H9 (cell line): ENCODE data around the gene TFAM. TPM values are rescaled to one million over a fixed set of nuclear protein-coding genes. Genes with fewer than 3 reads are reported as not detected.

Experiments
- DNase-seq: peaks from one replicate; pipeline ENCODE4 v3.0.0-alpha.2; 2017
- H2AFZ ChIP-seq: one replicate; pipeline ENCODE4 v1.6.1; 2013; ENCODE audit warnings: mild to moderate bottlenecking, low read length, control low read depth, moderate library complexity
- H2AK5ac ChIP-seq: 2 replicates; pipeline ENCODE4 v1.6.1; 2013; ENCODE audit warnings: low read length, control low read depth, mixed read lengths; ENCODE audit not compliant: insufficient read length
- H2BK120ac ChIP-seq: one replicate; pipeline ENCODE4 v1.6.1; 2013; ENCODE audit warnings: low read depth, mild to moderate bottlenecking, low read length, control low read depth, inconsistent platforms; ENCODE audit not compliant: poor library complexity, severe bottlenecking
- H2BK12ac ChIP-seq: 2 replicates; pipeline ENCODE4 v1.6.1; 2013; ENCODE audit warnings: low read length, control low read depth, mixed read lengths, low read depth; ENCODE audit not compliant: insufficient read length
- H2BK15ac ChIP-seq: 2 replicates; pipeline ENCODE4 v1.6.1; 2013; ENCODE audit warnings: low read depth, low read length, control low read depth
- H2BK20ac ChIP-seq: one replicate; pipeline ENCODE4 v1.6.1; 2013; ENCODE audit warnings: low read depth, mild to moderate bottlenecking, low read length, control low read depth, inconsistent platforms; ENCODE audit not compliant: poor library complexity, severe bottlenecking
- H2BK5ac ChIP-seq: 2 replicates; pipeline ENCODE4 v1.6.1; 2013; ENCODE audit warnings: low read length, control low read depth, mixed read lengths; ENCODE audit not compliant: insufficient read length
- H3K14ac ChIP-seq: 2 replicates; pipeline ENCODE4 v1.6.1; 2013; ENCODE audit warnings: low read length, control low read depth; ENCODE audit not compliant: insufficient read depth
- H3K18ac ChIP-seq: 2 replicates; pipeline ENCODE4 v1.6.1; 2013; ENCODE audit warnings: low read depth, mild to moderate bottlenecking, mixed read lengths, low read length, control low read depth; ENCODE audit not compliant: insufficient read length
- H3K23ac ChIP-seq: 2 replicates; pipeline ENCODE4 v1.6.1; 2013; ENCODE audit warnings: low read length, control low read depth, mixed read lengths, low read depth; ENCODE audit not compliant: insufficient read length
- H3K23me2 ChIP-seq: 2 replicates; pipeline ENCODE4 v1.6.1; 2013; ENCODE audit warnings: low read depth, mild to moderate bottlenecking, mixed read lengths, low read length, control low read depth; ENCODE audit not compliant: insufficient read length, poor library complexity, severe bottlenecking
- H3K27ac ChIP-seq: 2 replicates; pipeline ENCODE4 v1.5.1; 2013; ENCODE audit warnings: low read length, control low read depth, mixed read lengths, low read depth; ENCODE audit not compliant: insufficient read length
- H3K27me3 ChIP-seq: 2 replicates; pipeline ENCODE4 v1.6.1; 2013; ENCODE audit warnings: low read length, control low read depth, inconsistent platforms; ENCODE audit not compliant: insufficient read depth
- H3K4ac ChIP-seq: 2 replicates; pipeline ENCODE4 v1.6.1; 2013; ENCODE audit warnings: low read depth, mild to moderate bottlenecking, control low read depth, inconsistent platforms, low read length, moderate library complexity
- H3K4me1 ChIP-seq: 2 replicates; pipeline ENCODE4 v1.6.1; 2013; ENCODE audit warnings: low read length, control low read depth, inconsistent platforms; ENCODE audit not compliant: insufficient read depth
- H3K4me2 ChIP-seq: 2 replicates; pipeline ENCODE4 v1.6.1; 2013; ENCODE audit warnings: low read length, control low read depth, mixed read lengths; ENCODE audit not compliant: insufficient read length, insufficient read depth
- H3K56ac ChIP-seq: 2 replicates; pipeline ENCODE4 v1.6.1; 2013; ENCODE audit warnings: low read depth, mild to moderate bottlenecking, mixed read lengths, low read length, control low read depth; ENCODE audit not compliant: insufficient read length
- H3K79me1 ChIP-seq: 2 replicates; pipeline ENCODE4 v1.6.1; 2013; ENCODE audit warnings: low read depth, mild to moderate bottlenecking, moderate library complexity, low read length, control low read depth, inconsistent platforms; ENCODE audit not compliant: insufficient read depth, poor library complexity, severe bottlenecking
- H3K79me2 ChIP-seq: 2 replicates; pipeline ENCODE4 v1.6.1; 2013; ENCODE audit warnings: low read length, control low read depth, inconsistent platforms; ENCODE audit not compliant: insufficient read depth
- H3K9ac ChIP-seq: 2 replicates; pipeline ENCODE4 v1.6.1; 2013; ENCODE audit warnings: low read length, control low read depth, mixed read lengths; ENCODE audit not compliant: insufficient read length; ENCODE audit errors: extremely low read depth
- H3K9me3 ChIP-seq: one replicate; pipeline ENCODE4 v1.6.1; 2013; ENCODE audit warnings: low read depth, low read length, inconsistent platforms; ENCODE audit not compliant: control insufficient read depth
- H3T11ph ChIP-seq: one replicate; pipeline ENCODE4 v1.6.1; 2013; ENCODE audit warnings: mild to moderate bottlenecking, low read length, control low read depth, inconsistent platforms
- H4K20me1 ChIP-seq: one replicate; pipeline ENCODE4 v1.6.1; 2013; ENCODE audit not compliant: control insufficient read depth, insufficient read length, insufficient read depth
- H4K5ac ChIP-seq: 2 replicates; pipeline ENCODE4 v1.6.1; 2013; ENCODE audit warnings: low read depth, mild to moderate bottlenecking, mixed read lengths, low read length, control low read depth; ENCODE audit not compliant: insufficient read length
- H4K8ac ChIP-seq: replicated peaks from 2 replicates; pipeline ENCODE4 v1.6.1; 2013; ENCODE audit warnings: low read length, control low read depth, mixed read lengths, low read depth; ENCODE audit not compliant: insufficient read length
- H4K91ac ChIP-seq: 2 replicates; pipeline ENCODE4 v1.6.1; 2013; ENCODE audit warnings: low read depth, mild to moderate bottlenecking, moderate library complexity, mixed read lengths, low read length, control low read depth; ENCODE audit not compliant: insufficient read length
- H3K27ac Mint-ChIP-seq, 3 experiments: 2 replicates in 2 of 3; 3 replicates in 1 of 3; pipeline ENCODE4 v1.8.0; 2020 to 2021; ENCODE audit warnings: mixed read lengths in 3 of 3, mild to moderate bottlenecking in 1 of 3, moderate library complexity in 1 of 3
- H3K27me3 Mint-ChIP-seq: 2 replicates; pipeline ENCODE4 v1.8.0; 2021; ENCODE audit warnings: low read depth, mild to moderate bottlenecking, moderate library complexity, mixed read lengths
- H3K36me3 Mint-ChIP-seq, 3 experiments: 2 replicates in 2 of 3; 3 replicates in 1 of 3; pipeline ENCODE4 v1.8.0; 2020 to 2021; ENCODE audit warnings: low read depth in 3 of 3, mixed read lengths in 3 of 3; ENCODE audit not compliant: insufficient read depth in 1 of 3
- H3K4me1 Mint-ChIP-seq, 2 experiments: 2 replicates each; pipeline ENCODE4 v1.8.0; 2020; ENCODE audit warnings: mixed read lengths in 2 of 2
- H3K4me3 Mint-ChIP-seq, 2 experiments: 2 replicates in 1 of 2; 3 replicates in 1 of 2; pipeline ENCODE4 v1.8.0; 2020 to 2021; ENCODE audit warnings: mild to moderate bottlenecking in 2 of 2, mixed read lengths in 2 of 2, moderate library complexity in 1 of 2
- H3K9me3 Mint-ChIP-seq, 2 experiments: 2 replicates in 1 of 2; 3 replicates in 1 of 2; pipeline ENCODE4 v1.8.0; 2020; ENCODE audit warnings: mild to moderate bottlenecking in 2 of 2, mixed read lengths in 2 of 2, moderate library complexity in 1 of 2
- WGBS: extraction: QIAGEN DNeasy Blood & Tissue Kit; methylation state at CpG from one replicate; pipeline ENCODE4 v1.1.7; 2013; ENCODE audit warnings: missing lambda C conversion rate, low lambda C conversion rate, mixed read lengths; ENCODE audit not compliant: insufficient read length; ENCODE audit errors: extremely low coverage; 5-methylcytosine and 5-hydroxymethylcytosine counted together
- total RNA-seq: library from RNA; stranded (reverse); gene quantifications from 2 replicates; pipeline ENCODE4 v1.2.1, GENCODE V29; 2021
- TF ChIP-seq, protein P1 (sequence below): fragments of 200-600 bp; sonication (generic); conservative IDR thresholded peaks from 3 replicates; pipeline ENCODE4 v1.8.0; 2021; ENCODE audit warnings: antibody characterized with exemption, mild to moderate bottlenecking

Gene TFAM
- total RNA-seq, 1 experiment from 2014 or later: 144 TPM

- Histone ChIP-seq H3K4me2 (no peak overlapping the region), H3K4ac (no peak overlapping the region), H3K79me1 (no peaks in the 10 kb centered on the region), H2BK20ac (no peak overlapping the region), H3K4me1 (peaks cover 5% of the 10 kb centered on the region; the same call in 1 of the 2 replicates), H2AFZ (peak overlapping the region; percentile 36), H3K18ac (no peak overlapping the region), H3K27ac (no peak overlapping the region), H4K8ac (no peak overlapping the region), H3K23ac (no peak overlapping the region), H3T11ph (no peak overlapping the region), H3K9me3 (no peaks in the 10 kb centered on the region), H3K56ac (no peak overlapping the region), H3K23me2 (no peaks in the 10 kb centered on the region), H4K20me1 (no peaks in the 10 kb centered on the region), H2BK12ac (no peak overlapping the region), H3K9ac (no peak overlapping the region), H2BK120ac (no peak overlapping the region), H2BK5ac (no peak overlapping the region), H2AK5ac (no peak overlapping the region), H2BK15ac (no peak overlapping the region), H3K27me3 (no peaks in the 10 kb centered on the region), H3K79me2 (no peaks in the 10 kb centered on the region), H3K14ac (no peak overlapping the region), H4K91ac (no peak overlapping the region), H4K5ac (no peak overlapping the region)
- peaks cover 12 to 13% of the 10 kb centered on the region in 2 experiments for H3K4me1 Mint-ChIP-seq
- TF ChIP-seq, protein P1, sequence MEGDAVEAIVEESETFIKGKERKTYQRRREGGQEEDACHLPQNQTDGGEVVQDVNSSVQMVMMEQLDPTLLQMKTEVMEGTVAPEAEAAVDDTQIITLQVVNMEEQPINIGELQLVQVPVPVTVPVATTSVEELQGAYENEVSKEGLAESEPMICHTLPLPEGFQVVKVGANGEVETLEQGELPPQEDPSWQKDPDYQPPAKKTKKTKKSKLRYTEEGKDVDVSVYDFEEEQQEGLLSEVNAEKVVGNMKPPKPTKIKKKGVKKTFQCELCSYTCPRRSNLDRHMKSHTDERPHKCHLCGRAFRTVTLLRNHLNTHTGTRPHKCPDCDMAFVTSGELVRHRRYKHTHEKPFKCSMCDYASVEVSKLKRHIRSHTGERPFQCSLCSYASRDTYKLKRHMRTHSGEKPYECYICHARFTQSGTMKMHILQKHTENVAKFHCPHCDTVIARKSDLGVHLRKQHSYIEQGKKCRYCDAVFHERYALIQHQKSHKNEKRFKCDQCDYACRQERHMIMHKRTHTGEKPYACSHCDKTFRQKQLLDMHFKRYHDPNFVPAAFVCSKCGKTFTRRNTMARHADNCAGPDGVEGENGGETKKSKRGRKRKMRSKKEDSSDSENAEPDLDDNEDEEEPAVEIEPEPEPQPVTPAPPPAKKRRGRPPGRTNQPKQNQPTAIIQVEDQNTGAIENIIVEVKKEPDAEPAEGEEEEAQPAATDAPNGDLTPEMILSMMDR: no peak
- H3K4me3 Mint-ChIP-seq: no peak overlapping the region
- H3K27me3 Mint-ChIP-seq: no peaks in the 10 kb centered on the region
- H3K36me3 Mint-ChIP-seq: no peaks in the 10 kb centered on the region; a peak in 1 of 7 replicates
- no CpG with 5 or more reads among the region's 4 CpGs for WGBS
- H3K9me3 Mint-ChIP-seq: peaks cover 4 to 5% of the 10 kb centered on the region in 2 experiments; a peak in 3 of 5 replicates
- peak overlapping the region in 1 of 3 experiments; percentile 73; a peak in 2 of 7 replicates for H3K27ac Mint-ChIP-seq
- no peak for DNase-seq
Measured at GRCh38 chr10:58436071-58436470, 50.9 kb downstream of the TFAM start.
